ENCODE results near the gene EBP.

GRCh38 chrX:48474127-48474526 lies 47.5 kb upstream of the EBP start:
- no peak for TF ChIP-seq POLR2A (IDR thresholded peaks at IDR 0.05)
- TF ChIP-seq CTCF (IDR thresholded peaks at IDR 0.05) = no peak
- no peak for TF ChIP-seq EP300 (IDR thresholded peaks at IDR 0.05)
